RWPE2 (cell line): Measurements from ENCODE around the gene TRPV4.
A peak's percentile ranks its signal among the peaks of the same experiment; 100 is the strongest.

Source experiments
- ATAC-seq: fragments of 200-7000 bp; cut with Tn5 transposase; 3 replicates; pipeline ENCODE4 v1.9.1; 2021; ENCODE audit warnings: low read depth
- DNase-seq: peaks from one replicate; pipeline ENCODE4 v3.0.0-alpha.2; 2020; ENCODE audit warnings: low spot score
- H3K27ac ChIP-seq: fragments of 450-650 bp; 2 replicates; pipeline ENCODE4 v1.5.1; 2017; ENCODE audit warnings: mild to moderate bottlenecking; ENCODE audit not compliant: poor library complexity, severe bottlenecking
- H3K27me3 ChIP-seq: fragments of 250-450 bp; sonication (Bioruptor Pico); 2 replicates; pipeline ENCODE4 v1.5.1; 2021; ENCODE audit warnings: mild to moderate bottlenecking, moderate library complexity; ENCODE audit not compliant: insufficient read depth, poor library complexity, severe bottlenecking
- H3K36me3 ChIP-seq: fragments of 250-450 bp; sonication (Bioruptor Pico); 2 replicates; pipeline ENCODE4 v1.5.1; 2020; ENCODE audit warnings: low read depth, mild to moderate bottlenecking, moderate library complexity
- H3K4me1 ChIP-seq: fragments of 250-450 bp; sonication (Bioruptor Pico); 2 replicates; pipeline ENCODE4 v1.5.1; 2021; ENCODE audit warnings: mild to moderate bottlenecking, moderate library complexity; ENCODE audit not compliant: insufficient read depth, poor library complexity, severe bottlenecking
- H3K4me3 ChIP-seq: fragments of 250-450 bp; sonication (Bioruptor Pico); 2 replicates; pipeline ENCODE4 v1.5.1; 2021; ENCODE audit warnings: mild to moderate bottlenecking, moderate library complexity; ENCODE audit not compliant: severe bottlenecking
- H3K9me3 ChIP-seq: fragments of 250-450 bp; sonication (Bioruptor Pico); 2 replicates; pipeline ENCODE4 v1.5.1; 2021; ENCODE audit warnings: mild to moderate bottlenecking, moderate library complexity; ENCODE audit not compliant: severe bottlenecking
- CTCF ChIP-seq: fragments of 450-650 bp; IDR thresholded peaks from one replicate; pipeline ENCODE4 v1.5.1; 2017; ENCODE audit warnings: mild to moderate bottlenecking, moderate library complexity; ENCODE audit not compliant: poor library complexity, severe bottlenecking

TRPV4 gene

GRCh38 chr12:109804820-109805761, 28.1 kb downstream of the TRPV4 start:
- DNase-seq (peak; percentile 37), ATAC-seq (peak; percentile 81)
- Histone ChIP-seq H3K9me3 (no peaks in the 10 kb centered on the region), H3K27ac (no peak overlapping the region), H3K36me3 (no peaks in the 10 kb centered on the region), H3K4me3 (no peak overlapping the region), H3K4me1 (no peaks in the 10 kb centered on the region), H3K27me3 (no peaks in the 10 kb centered on the region)
- peak; percentile 95 for TF ChIP-seq CTCF

- no peak for DNase-seq
- no peaks in the 10 kb centered on the region for H3K27me3 ChIP-seq
- no peak for TF ChIP-seq CTCF
- H3K4me3 ChIP-seq: no peak overlapping the region
- H3K36me3 ChIP-seq: no peaks in the 10 kb centered on the region
- no peak overlapping the region for H3K27ac ChIP-seq
- H3K4me1 ChIP-seq: no peaks in the 10 kb centered on the region
- no peak for ATAC-seq
- no peaks in the 10 kb centered on the region for H3K9me3 ChIP-seq
Observed at GRCh38 chr12:109803678-109804077, 29.5 kb downstream of the TRPV4 start.

DNA sequence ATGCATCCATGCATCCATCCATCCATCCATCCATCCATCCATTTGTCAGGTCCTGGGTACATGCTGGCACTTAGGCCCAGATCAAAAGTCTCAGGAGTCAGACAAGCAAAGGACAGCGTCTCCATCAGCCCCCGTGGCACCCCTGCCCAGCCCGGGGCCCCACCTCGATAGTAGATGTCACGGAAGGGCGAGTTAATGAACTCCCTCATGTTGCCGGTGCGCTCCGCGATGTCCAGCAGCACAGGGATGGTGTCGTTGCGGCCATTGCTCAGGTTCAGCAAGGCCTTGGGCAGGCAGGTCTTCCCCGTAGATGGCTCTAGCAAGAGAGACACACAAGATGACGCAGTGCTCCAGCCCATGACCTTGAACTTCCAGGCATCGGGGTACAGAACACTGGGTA, 30.4 kb downstream of the TRPV4 start:
- Histone ChIP-seq H3K9me3 (no peaks in the 10 kb centered on the region), H3K27me3 (no peaks in the 10 kb centered on the region), H3K36me3 (no peaks in the 10 kb centered on the region), H3K27ac (no peak overlapping the region), H3K4me1 (no peaks in the 10 kb centered on the region), H3K4me3 (no peak overlapping the region)
- no peak for ATAC-seq
- no peak for DNase-seq
- no peak for TF ChIP-seq CTCF

GRCh38 chr12:109800536-109800935, 32.7 kb downstream of the TRPV4 start:
- H3K36me3 ChIP-seq: no peaks in the 10 kb centered on the region
- ATAC-seq (no peak), DNase-seq (no peak)
- no peak for TF ChIP-seq CTCF
- no peak overlapping the region for H3K27ac ChIP-seq
- no peaks in the 10 kb centered on the region for H3K4me1 ChIP-seq
- H3K9me3 ChIP-seq: no peaks in the 10 kb centered on the region
- no peaks in the 10 kb centered on the region for H3K27me3 ChIP-seq
- no peak overlapping the region for H3K4me3 ChIP-seq

DNA sequence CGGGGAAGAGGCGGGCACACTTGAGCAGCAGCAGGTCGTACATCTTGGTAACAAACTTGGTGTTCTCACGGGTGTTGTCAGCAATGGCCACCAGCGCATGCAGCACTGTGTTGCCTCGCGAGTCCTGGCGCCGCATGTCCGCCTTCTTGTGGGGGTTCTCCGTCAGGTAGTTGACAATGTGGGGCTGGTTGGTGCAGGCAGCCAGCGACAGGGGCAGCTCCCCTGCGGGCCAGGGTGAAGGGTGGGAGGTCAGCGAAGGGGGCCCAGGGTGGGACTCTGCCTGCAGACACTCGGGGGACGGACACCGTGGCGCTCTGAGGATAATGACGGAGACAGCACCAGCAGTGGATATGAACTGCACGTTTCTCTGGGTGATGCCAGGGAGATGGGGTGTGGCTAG, 34.5 kb downstream of the TRPV4 start:
- H3K27ac ChIP-seq: no peak overlapping the region

More for the DNA sequence above, 34.5 kb downstream of the TRPV4 start:
- Histone ChIP-seq H3K27me3 (no peaks in the 10 kb centered on the region), H3K4me3 (no peak overlapping the region), H3K36me3 (no peaks in the 10 kb centered on the region), H3K9me3 (no peaks in the 10 kb centered on the region), H3K4me1 (peaks cover 4% of the 10 kb centered on the region)
- ATAC-seq (no peak), DNase-seq (no peak)
- no peak for TF ChIP-seq CTCF
